ENCODE measurements around the gene HNRNPM.

HNRNPM gene

GRCh38 chr19:8489561-8490394 lies 45.0 kb downstream of the HNRNPM start:
- H3K27me3 ChIP-seq = no peaks in the 10 kb centered on the region
- peak overlapping the region in 1 of 2 experiments; percentile 51 for H3K4me3 ChIP-seq (ENCODE audit: low read depth in 1 of 2, low read length in 1 of 2)
- H3K36me3 ChIP-seq = peaks cover 66% of the 10 kb centered on the region
- H3K4me1 ChIP-seq (ENCODE audit: control insufficient read depth in 1 of 2, insufficient read depth in 1 of 2, low read depth in 1 of 2, low read length in 1 of 2) = peaks cover 95 to 98% of the 10 kb centered on the region in 2 experiments
- peak overlapping the region; percentile 98 for H3K27ac ChIP-seq
- no peaks in the 10 kb centered on the region for H3K9me3 ChIP-seq
- TF ChIP-seq CTCF (IDR thresholded peaks at IDR 0.05) = no peak

DNA sequence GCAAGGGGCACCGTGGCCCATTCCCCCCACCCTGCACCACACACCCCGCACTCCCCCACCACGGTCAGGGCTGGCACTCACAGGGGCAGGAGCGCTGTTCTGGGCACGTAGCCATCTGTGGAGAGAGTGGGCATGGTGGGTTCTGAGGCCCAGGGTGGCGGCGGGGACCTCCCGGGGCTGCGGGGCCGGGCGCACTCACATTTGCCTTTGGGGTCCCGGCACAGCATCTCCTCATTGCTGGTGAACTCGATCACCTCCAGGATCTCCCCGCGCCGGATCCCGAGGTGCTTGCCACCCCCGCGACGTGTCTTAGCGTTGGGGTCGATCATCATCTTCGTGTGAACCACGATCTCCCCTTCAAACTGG lies 45.6 kb downstream of the HNRNPM start:
- Histone ChIP-seq H3K4me1 (ENCODE audit: control insufficient read depth in 1 of 2, insufficient read depth in 1 of 2, low read depth in 1 of 2, low read length in 1 of 2) (peaks cover 95 to 98% of the 10 kb centered on the region in 2 experiments), H3K27ac (peak overlapping the region; percentile 98), H3K36me3 (peaks cover 66% of the 10 kb centered on the region)

DNA sequence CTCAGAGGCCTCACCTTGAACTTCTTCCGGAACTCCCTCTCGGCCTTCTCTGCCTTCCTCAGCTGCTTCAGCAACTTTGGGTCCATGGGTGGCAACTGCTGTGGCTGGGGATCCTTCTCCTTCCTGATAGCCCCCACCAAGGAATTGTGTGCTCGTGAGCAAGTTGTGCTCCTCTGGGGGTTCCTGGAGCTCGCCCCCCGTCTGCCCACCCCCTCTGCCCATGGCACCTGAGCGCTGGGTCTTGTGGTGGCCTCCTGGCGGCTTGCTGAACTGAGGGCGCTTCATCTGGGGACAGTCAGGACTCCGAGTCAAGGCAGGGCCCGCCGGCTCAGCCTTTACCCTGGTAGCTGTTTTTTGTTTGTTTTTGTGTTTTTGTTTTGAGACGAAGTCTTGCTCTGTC lies 46.1 kb downstream of the HNRNPM start:
- peaks cover 66% of the 10 kb centered on the region for H3K36me3 ChIP-seq
- no peak for TF ChIP-seq CTCF (IDR thresholded peaks at IDR 0.05)
- no peak overlapping the region for H3K4me3 ChIP-seq (ENCODE audit: low read depth in 1 of 2, low read length in 1 of 2)
- no peaks in the 10 kb centered on the region for H3K27me3 ChIP-seq
- H3K27ac ChIP-seq = peak overlapping the region; percentile 98
- peaks cover 95 to 98% of the 10 kb centered on the region in 2 experiments for H3K4me1 ChIP-seq (ENCODE audit: control insufficient read depth in 1 of 2, insufficient read depth in 1 of 2, low read depth in 1 of 2, low read length in 1 of 2)
- no peaks in the 10 kb centered on the region for H3K9me3 ChIP-seq

More for the DNA sequence above, 45.6 kb downstream of the HNRNPM start:
- H3K4me3 ChIP-seq (ENCODE audit: low read depth in 1 of 2, low read length in 1 of 2) = no peak overlapping the region
- H3K9me3 ChIP-seq = no peaks in the 10 kb centered on the region
- H3K27me3 ChIP-seq = no peaks in the 10 kb centered on the region
- TF ChIP-seq CTCF (IDR thresholded peaks at IDR 0.05) = no peak

- Histone ChIP-seq H3K36me3 (peaks cover 67% of the 10 kb centered on the region), H3K4me3 (ENCODE audit: low read depth in 1 of 2, low read length in 1 of 2) (no peak overlapping the region), H3K27ac (peak overlapping the region; percentile 98), H3K4me1 (ENCODE audit: control insufficient read depth in 1 of 2, insufficient read depth in 1 of 2, low read depth in 1 of 2, low read length in 1 of 2) (peaks cover 95 to 98% of the 10 kb centered on the region in 2 experiments), H3K9me3 (no peaks in the 10 kb centered on the region), H3K27me3 (no peaks in the 10 kb centered on the region)
- TF ChIP-seq CTCF (IDR thresholded peaks at IDR 0.05) = no peak
Observed at GRCh38 chr19:8491574-8491973, 46.8 kb downstream of the HNRNPM start.

DNA sequence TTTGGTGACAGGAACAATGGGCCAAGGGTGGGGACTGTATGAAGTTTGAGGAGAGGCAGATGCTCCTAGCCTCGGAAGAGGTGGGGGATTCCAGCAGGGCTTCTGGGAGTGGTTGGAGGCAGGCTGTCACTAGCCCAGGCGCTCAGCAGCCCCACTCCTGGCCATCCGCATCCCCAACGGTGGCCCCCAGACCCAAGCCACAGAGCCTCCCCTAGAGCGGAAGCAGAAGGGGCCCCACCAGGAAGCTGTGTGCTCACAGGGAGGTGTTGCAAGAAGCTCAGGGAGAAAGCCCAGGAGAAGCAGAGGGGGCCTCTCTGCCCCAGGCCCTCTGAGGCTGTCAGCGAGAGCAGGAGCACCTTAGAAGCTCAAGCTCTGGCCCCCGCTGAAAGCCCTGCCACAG lies 49.4 kb downstream of the HNRNPM start:
- Histone ChIP-seq H3K9me3 (no peaks in the 10 kb centered on the region), H3K4me1 (ENCODE audit: control insufficient read depth in 1 of 2, insufficient read depth in 1 of 2, low read depth in 1 of 2, low read length in 1 of 2) (peaks cover 93 to 98% of the 10 kb centered on the region in 2 experiments), H3K4me3 (ENCODE audit: low read depth in 1 of 2, low read length in 1 of 2) (peak overlapping the region; percentile 56 to 63), H3K27me3 (no peaks in the 10 kb centered on the region), H3K27ac (peak overlapping the region; percentile 98), H3K36me3 (peaks cover 84% of the 10 kb centered on the region)
- no peak for TF ChIP-seq CTCF (IDR thresholded peaks at IDR 0.05)

Data from neutrophil (primary cell).